HG03558 (cell line): ENCODE measurements around the gene MRPL53.

Source experiments
- ATAC-seq: cut with Tn5 transposase; IDR thresholded peaks from one replicate; pipeline ENCODE4 v1.9.1; 2021; ENCODE audit warnings: moderate number of reproducible peaks; ENCODE audit not compliant: unreplicated experiment; ENCODE audit errors: extremely low read depth

The MRPL53 gene

DNA sequence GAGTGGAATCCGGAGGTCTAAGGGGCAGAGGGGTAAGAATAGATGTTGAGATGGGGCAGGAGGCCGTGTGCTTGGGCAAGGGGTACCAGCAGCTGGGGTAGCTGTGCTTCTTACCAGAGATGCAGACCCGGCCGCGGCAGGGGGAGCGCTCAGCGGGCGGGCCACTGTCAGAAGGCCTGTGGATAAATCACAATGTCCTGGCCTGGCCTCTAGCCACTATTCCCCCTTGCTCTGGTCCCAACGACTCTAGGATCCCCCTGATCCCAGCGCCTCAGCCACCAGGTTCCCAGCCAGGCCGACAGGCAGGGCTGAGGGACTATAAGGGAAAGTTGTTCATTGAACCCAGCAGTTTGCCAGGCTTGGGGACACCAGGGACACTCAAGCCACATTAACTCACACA is 42.0 kb downstream of the MRPL53 start:
- ATAC-seq, result no peak

DNA sequence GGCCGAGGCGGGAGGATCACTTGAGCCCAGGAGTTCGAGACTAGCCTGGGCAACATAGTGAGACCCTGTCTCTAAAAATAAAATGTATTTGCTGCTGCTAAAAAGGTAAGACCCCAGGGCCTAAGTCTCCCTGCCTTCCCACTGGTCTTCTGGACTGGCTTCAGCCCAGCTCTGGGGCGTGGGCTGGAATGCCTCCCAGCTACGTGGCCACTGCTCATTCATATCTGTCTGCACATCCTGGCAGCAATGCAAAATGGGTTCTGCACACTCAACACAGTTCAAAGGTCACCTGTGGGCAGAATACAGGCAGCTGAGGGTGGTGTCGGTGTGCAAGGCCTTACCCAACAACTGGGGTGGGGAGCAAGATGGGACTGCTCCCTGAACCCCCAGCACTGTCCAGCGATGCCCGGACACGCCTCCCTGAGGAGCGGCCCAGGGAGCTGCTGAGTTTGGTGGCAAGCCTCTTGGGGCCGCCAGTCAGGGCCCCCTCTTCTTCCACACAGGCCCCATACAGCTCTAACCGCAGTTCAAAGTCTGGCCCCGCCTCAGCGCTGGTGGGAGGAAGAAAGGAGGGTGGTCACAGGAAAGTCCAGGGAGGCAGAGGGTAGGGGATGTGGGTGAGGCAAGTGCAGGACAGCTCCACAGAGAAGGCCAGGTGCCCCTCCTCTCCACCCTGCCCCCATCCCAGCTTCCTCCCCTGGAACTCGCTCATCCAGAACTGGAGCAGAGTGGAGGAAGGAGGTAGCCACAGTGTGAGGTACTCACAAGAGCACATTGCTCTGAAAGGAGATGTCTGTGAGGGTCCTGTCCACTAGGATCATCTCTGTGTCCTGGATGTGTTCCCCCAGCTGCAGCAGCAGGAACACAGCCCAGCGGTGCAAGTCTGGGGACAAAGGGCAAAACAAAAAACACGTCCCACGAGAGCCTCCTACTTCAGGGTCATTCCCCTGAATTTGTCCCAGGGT is 42.7 kb downstream of the MRPL53 start:
- ATAC-seq, result no peak

DNA sequence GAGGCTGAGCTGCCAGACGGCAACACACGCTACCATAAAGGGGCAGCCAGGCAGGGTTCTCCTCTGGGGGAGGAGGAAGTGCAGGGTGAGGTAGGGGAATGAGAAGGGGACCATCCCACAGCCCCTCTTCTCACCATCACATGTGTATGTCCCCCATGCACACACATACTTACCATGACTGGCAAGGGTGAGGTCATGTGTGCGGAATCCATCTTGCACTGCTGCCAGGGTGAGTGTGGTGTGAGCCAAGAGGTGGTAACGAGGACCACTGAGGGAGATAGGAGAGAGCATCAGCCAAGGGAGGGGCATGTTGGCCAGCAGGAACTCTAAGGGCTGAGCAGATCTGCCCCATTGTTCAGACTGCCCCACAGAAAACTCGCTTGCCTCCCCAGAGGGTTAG is 43.8 kb downstream of the MRPL53 start:
- ATAC-seq, result no peak

DNA sequence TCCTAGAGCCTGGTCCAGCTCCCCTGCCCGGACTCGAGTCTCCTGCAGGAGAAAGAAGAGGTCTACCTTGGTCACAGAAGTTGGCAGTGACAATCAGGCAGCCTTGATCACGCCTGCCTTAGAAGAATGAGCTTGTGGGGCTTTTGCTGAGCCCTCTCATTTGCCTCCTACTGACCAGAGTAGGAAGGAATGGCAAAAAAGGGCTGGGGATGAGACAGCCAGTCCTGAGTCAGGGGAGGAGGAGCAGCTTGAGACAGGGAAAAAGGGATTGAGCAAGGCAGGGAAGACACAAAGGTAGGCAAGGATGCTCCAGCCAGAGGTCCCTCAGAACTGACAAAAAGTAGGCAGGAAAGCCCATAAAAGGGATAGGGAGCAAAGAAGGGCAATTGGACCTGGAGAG is 44.9 kb downstream of the MRPL53 start:
- no peak for ATAC-seq

DNA sequence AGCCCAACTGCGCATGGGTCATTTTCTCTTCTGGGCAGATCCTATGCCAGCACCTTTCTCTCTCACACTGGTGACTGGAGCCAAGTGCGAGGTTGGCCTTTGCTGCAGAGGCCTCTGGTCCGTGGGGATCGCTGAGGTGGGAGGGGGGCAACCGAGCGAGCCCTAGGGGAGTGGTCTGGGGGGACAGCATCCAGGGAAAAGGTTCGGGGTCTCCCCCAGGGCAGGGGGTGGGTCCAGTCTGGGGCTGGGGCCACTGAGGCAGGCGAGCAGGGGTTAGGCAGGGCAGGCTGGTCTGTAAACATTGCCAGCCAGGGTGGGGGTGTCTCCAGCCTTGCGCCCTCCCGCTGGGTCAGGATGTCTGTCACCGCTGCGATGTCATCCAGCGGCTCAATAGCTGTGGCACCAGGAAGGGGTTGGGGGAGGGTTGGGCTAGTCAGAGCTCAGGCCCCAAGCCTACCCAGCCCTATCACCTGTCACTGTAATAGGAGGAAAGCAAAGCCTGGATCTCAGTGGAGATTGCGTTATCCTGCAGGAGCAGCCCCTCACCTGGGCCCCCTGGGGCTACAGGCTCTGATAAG is 46.2 kb downstream of the MRPL53 start:
- no peak for ATAC-seq

DNA sequence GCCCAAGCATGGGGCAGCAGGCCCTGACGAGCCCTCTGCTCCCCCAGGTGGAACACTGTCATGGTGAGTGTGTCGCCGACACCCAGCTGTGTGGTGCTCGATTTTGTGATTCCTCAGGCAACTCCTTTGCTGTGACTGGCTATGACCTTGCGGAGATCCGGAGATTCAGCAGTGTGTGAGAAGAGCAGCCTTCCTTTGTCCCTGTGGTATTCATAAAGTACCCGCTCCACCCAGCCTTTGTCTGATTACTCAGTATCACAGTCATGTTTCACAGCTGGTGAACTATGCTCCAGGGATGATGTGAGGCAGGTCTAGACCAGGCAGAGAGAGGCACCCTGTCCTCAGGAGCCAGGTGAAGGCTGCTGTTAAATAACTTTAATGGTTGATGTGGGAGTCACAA is 47.0 kb downstream of the MRPL53 start:
- ATAC-seq, result no peak

DNA sequence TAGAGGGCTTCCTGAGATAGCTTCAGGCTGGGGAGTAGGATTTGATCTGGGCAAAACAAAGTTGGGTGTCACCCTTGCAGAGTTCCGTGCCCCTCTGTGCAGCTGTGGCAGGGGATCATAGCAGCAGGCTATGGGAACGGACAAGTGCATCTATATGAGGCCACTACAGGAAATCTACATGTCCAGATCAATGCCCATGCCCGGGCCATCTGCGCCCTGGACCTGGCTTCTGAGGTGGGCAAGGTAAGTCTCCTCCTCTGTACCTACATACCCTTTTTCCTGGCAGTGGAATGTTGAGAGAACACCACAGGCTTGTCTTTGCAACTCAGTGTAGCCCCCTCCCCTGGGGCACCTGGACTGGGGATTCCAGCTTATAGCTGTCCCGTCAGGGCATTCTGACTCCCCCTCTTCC is 47.5 kb downstream of the MRPL53 start:
- ATAC-seq, result no peak

DNA sequence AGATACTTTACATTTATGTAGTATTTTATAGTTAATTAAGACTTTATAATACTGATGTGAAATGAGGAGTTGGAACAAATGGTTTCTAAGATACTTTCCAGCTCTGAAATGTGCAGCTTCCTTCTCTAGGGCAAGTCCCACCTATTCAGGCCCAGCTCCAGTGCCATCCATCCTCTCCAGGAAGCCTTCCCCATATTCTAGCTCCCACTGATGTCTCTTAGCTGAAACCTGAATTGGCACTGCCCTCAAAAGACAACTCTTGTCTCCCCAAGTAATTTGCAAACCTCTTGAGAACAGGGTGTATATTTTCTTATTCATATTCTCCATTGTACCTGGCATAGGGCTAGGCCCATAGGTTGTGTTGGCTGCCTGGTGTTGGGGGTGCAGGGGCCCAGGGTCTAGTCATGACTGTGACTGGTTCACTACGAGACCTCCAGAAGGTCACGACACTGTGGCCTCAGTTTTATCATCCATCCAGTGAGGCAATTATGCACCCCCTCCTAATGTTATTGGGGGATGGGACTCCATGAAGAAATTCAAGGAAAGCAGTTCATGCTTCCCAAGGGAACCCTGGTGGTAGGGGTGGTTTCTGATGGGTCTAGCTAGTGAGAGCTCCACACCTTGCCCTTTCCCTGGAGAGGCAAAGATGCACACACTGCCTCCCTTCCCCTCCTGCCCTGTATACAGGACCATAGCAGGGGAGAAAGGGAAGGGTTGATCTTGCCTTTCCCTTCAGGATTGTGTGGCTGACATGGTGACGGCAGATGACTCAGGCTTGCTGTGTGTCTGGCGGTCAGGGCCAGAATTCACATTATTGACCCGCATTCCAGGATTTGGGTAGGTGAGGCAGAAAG is 48.1 kb downstream of the MRPL53 start:
- no peak for ATAC-seq

DNA sequence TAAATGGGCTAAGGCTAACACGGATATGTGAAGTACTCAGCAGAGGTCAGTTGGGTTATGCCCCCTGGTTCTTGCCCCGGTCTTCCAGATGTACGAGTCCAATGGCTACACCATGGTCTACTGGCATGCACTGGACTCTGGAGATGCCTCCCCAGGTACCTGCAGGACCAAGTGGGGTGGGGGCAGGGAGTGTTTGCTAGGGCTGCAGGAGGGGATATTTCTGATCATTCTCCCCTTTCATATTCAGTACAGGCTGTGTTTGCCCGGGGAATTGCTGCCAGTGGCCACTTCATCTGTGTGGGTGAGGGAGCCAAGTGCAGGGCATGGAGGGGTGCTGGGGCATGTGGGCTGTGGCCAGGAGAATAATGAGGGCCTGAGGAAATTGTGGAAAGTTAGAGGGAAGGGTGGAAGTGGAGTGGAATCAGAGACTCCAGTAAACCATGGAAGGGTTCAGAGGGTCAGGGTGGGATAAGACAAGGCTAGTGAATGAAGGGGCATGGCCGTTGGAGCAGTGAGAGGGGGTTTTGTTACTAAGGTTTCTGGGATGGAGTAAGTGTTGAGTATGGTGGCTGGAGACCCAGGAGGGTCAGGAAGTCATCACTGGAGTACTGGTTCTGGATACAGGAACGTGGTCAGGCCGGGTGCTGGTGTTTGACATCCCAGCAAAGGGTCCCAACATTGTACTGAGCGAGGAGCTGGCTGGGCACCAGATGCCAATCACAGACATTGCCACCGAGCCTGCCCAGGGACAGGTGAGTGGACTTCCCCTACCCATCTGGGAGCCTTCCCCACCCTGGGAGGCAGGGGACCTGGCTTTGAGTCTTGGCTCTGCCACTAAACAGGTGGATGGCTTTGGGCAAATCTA is 49.0 kb downstream of the MRPL53 start:
- no peak for ATAC-seq
